Glutamatergic neuron (in vitro differentiated cells): ENCODE measurements around the gene ARHGAP45. TPM values are rescaled to one million over a fixed set of nuclear protein-coding genes. Genes with fewer than 3 reads are reported as not detected.

Source experiments
- DNase-seq: peaks from one replicate; pipeline ENCODE4 v3.0.0; 2022
- H3K27ac Mint-ChIP-seq: one replicate; pipeline ENCODE4 v1.8.0; 2020; ENCODE audit warnings: mild to moderate bottlenecking, mixed read lengths, inconsistent platforms; ENCODE audit not compliant: unreplicated experiment
- H3K27me3 Mint-ChIP-seq: one replicate; pipeline ENCODE4 v1.8.0; 2020; ENCODE audit warnings: mild to moderate bottlenecking, moderate library complexity, mixed read lengths, inconsistent platforms; ENCODE audit not compliant: unreplicated experiment
- H3K36me3 Mint-ChIP-seq: one replicate; pipeline ENCODE4 v1.8.0; 2020; ENCODE audit warnings: mild to moderate bottlenecking, mixed read lengths, inconsistent platforms; ENCODE audit not compliant: unreplicated experiment
- H3K4me1 Mint-ChIP-seq: one replicate; pipeline ENCODE4 v1.8.0; 2020; ENCODE audit warnings: mild to moderate bottlenecking, low read depth, mixed read lengths, inconsistent platforms; ENCODE audit not compliant: unreplicated experiment
- H3K4me3 Mint-ChIP-seq: one replicate; pipeline ENCODE4 v1.8.0; 2020; ENCODE audit warnings: mild to moderate bottlenecking, mixed read lengths, inconsistent platforms; ENCODE audit not compliant: unreplicated experiment
- H3K9me3 Mint-ChIP-seq: one replicate; pipeline ENCODE4 v1.8.0; 2020; ENCODE audit warnings: mild to moderate bottlenecking, moderate library complexity, mixed read lengths, inconsistent platforms; ENCODE audit not compliant: unreplicated experiment
- total RNA-seq: library from RNA; stranded (reverse); fragmentation: NEBNext Ultra II Directional; extraction: Animal tissue kit (Norgen Biotek cat#: 25700); gene quantifications from one replicate; pipeline ENCODE4 v1.2.1, GENCODE V29; 2021; ENCODE audit not compliant: unreplicated experiment
- TF ChIP-seq, protein P1 (sequence below): fragments of 200-600 bp; sonication (generic); IDR thresholded peaks from one replicate; pipeline ENCODE4 v1.5.0; 2021; ENCODE audit not compliant: partially characterized antibody, unreplicated experiment

The ARHGAP45 gene
- total RNA-seq, 1 donor from 2014 or later: 1.7 TPM

DNA sequence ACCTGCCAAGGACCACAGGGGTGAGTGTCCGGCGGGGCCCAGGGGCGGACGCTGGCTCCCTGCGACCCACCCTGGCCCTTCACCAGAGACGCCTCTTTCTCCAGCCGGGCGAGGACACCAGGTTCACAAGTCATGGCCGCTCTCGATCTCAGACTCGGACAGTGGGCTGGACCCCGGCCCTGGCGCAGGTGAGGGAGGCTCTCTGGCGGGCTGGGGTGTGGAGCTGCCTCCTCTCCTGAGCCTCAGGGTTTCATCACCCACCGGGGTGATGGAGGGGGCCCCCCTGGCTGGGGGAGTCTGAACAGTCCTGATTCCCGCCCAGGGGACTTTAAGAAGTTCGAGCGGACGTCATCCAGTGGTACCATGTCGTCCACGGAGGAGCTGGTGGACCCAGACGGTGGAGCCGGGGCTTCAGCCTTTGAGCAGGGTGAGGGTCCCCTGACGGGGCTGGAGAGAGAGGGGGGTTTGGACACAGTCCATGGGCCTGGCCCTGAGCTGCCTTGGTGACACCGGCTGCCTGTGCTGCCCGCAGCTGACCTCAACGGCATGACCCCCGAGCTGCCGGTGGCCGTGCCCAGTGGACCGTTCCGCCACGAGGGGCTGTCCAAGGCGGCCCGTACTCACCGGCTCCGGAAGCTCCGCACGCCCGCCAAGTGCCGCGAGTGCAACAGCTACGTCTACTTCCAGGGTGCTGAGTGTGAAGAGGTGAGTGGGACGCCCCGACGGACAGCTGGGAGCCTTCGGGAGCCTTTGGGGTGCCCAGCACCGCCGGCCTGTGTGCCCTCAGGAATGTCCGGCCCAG is 13.6 kb downstream of the ARHGAP45 start:
- no peak for DNase-seq
- no peak overlapping the region for H3K27ac Mint-ChIP-seq
- peaks cover 2% of the 10 kb centered on the region for H3K4me1 Mint-ChIP-seq
- H3K4me3 Mint-ChIP-seq: no peak overlapping the region
- no peaks in the 10 kb centered on the region for H3K36me3 Mint-ChIP-seq
- peaks cover 4% of the 10 kb centered on the region for H3K27me3 Mint-ChIP-seq
- H3K9me3 Mint-ChIP-seq: peaks cover 2% of the 10 kb centered on the region
- TF ChIP-seq, protein P1, sequence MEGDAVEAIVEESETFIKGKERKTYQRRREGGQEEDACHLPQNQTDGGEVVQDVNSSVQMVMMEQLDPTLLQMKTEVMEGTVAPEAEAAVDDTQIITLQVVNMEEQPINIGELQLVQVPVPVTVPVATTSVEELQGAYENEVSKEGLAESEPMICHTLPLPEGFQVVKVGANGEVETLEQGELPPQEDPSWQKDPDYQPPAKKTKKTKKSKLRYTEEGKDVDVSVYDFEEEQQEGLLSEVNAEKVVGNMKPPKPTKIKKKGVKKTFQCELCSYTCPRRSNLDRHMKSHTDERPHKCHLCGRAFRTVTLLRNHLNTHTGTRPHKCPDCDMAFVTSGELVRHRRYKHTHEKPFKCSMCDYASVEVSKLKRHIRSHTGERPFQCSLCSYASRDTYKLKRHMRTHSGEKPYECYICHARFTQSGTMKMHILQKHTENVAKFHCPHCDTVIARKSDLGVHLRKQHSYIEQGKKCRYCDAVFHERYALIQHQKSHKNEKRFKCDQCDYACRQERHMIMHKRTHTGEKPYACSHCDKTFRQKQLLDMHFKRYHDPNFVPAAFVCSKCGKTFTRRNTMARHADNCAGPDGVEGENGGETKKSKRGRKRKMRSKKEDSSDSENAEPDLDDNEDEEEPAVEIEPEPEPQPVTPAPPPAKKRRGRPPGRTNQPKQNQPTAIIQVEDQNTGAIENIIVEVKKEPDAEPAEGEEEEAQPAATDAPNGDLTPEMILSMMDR: no peak

DNA sequence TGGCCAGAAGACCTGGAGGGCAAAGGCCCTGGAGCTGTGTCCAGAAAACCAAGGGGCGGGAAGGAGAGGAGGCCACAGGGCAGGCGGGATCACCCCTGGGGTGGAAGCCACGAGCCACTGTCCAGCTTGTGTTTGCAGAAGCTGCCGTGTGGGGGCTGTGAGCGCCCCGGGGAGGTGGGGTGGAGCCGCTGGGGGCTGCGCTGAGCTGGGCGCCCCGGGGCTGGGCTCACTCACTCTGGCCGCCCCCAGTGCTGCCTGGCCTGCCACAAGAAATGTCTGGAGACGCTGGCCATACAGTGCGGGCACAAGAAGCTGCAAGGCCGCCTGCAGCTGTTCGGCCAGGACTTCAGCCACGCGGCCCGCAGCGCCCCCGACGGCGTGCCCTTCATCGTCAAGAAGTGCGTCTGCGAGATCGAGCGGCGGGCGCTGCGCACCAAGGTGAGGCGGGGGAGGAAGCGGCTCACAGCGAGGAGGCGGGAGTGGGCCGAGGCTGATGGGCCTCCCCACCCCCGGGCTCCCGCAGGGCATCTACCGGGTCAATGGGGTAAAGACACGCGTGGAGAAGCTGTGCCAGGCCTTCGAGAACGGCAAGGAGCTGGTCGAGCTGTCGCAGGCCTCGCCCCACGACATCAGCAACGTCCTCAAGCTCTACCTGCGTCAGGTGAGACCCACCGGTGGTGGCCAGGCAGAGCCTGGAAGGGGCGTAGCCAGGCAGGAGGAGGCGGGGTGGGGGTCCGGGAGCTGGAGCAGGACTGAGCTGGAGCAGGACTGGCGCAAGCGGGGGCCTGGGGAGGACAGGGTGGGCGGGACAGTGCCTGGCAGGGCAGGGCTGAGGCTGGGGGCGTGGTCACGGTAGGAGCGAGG is 14.6 kb downstream of the ARHGAP45 start:
- Mint-ChIP-seq H3K36me3 (no peaks in the 10 kb centered on the region), H3K27me3 (peaks cover 2% of the 10 kb centered on the region), H3K4me1 (peaks cover 2% of the 10 kb centered on the region), H3K27ac (no peak overlapping the region), H3K9me3 (peaks cover 2% of the 10 kb centered on the region), H3K4me3 (no peak overlapping the region)
- TF ChIP-seq, protein P1: no peak
- DNase-seq: no peak

DNA sequence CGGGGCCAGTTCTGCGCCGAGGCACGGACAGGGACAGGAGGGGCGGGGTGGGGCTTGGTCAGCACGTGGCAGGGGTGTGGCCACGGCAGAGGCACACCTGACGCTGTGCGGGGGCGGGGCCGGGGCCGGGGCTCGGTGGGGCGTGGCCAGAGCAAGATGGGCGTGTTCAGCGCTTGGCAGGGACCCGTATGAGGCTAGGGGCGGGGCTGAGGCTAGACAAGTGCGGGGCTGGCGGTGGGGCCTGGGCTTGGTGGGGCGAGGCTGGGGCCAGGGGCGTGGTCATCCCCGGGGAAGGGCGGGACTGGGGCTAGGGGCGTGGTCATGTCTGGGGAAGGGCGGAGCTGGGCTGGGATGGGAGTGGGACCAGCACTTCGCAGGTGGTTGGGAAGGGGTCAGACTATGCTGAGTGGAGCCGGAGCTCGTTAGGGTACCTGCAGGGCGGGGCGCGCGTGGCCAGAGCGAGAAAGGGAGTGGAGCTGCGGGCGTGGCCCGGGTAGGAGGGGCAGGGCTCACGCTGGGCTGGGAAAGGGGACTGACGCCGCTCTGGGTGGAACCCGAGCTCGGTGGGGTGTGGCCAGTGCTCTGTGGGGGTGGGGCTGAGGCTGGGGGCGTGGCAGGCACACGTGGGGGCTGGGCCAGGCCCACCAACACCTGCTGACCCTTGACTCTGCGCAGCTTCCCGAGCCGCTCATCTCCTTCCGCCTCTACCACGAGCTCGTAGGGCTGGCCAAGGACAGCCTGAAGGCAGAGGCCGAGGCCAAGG is 15.4 kb downstream of the ARHGAP45 start:
- Mint-ChIP-seq H3K4me1 (peaks cover 2% of the 10 kb centered on the region), H3K27ac (no peak overlapping the region), H3K9me3 (peaks cover 2% of the 10 kb centered on the region), H3K4me3 (peak overlapping the region; percentile 57), H3K36me3 (no peaks in the 10 kb centered on the region), H3K27me3 (peaks cover 2% of the 10 kb centered on the region)
- TF ChIP-seq, protein P1: no peak
- DNase-seq: peak; percentile 67

DNA sequence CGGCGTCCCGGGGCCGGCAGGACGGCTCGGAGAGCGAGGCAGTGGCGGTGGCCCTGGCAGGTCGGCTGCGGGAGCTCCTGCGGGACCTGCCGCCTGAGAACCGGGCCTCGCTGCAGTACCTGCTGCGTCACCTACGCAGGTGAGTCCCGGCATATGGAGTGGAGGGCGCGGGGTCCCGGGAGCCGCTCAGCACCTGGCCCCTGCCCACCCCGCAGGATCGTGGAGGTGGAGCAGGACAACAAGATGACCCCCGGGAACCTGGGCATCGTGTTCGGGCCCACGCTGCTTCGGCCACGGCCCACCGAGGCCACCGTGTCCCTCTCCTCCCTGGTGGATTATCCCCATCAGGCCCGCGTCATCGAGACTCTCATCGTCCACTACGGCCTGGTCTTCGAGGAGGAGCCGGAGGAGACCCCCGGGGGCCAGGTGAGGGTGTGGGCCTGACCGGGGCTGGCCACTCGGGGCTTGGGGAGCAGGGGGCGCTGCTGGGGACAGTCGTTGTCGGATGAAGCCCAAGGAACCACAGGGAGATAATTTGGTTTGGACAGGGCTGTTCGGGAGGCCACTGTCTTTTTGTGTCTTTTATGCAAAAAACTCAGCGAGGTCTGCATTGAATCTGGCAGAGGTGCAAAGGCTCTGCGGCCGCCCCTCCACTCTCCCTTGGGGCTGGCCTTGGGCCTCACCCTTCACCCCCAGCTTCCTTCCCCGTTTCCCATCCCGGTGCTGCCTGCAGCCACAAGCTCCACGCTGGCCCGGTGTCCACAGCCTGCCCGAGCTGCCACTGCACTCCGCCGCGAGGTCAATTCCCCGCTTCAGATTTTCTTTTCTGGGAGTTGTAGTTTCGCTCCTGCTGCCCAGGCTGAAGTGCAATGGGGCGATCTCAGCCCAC is 16.2 kb downstream of the ARHGAP45 start:
- Mint-ChIP-seq H3K4me3 (no peak overlapping the region), H3K36me3 (no peaks in the 10 kb centered on the region)

More for the DNA sequence above, 16.2 kb downstream of the ARHGAP45 start:
- TF ChIP-seq, protein P1: no peak
- Mint-ChIP-seq H3K9me3 (peaks cover 2% of the 10 kb centered on the region), H3K27ac (no peak overlapping the region), H3K4me1 (peaks cover 2% of the 10 kb centered on the region), H3K27me3 (peaks cover 2% of the 10 kb centered on the region)
- peak; percentile 10 for DNase-seq
